ENCODE data around the gene SRSF11. TPM values are rescaled to one million over a fixed set of nuclear protein-coding genes. Genes with fewer than 3 reads are reported as not detected.
"Not testable (repeated sequence)": the region's sequence is repeated elsewhere in the genome, so short reads cannot be mapped to it uniquely, and the experiment has no call there.

SRSF11 gene
- polyA plus RNA-seq, 1 donor from 2014 or later, result 514 TPM

DNA sequence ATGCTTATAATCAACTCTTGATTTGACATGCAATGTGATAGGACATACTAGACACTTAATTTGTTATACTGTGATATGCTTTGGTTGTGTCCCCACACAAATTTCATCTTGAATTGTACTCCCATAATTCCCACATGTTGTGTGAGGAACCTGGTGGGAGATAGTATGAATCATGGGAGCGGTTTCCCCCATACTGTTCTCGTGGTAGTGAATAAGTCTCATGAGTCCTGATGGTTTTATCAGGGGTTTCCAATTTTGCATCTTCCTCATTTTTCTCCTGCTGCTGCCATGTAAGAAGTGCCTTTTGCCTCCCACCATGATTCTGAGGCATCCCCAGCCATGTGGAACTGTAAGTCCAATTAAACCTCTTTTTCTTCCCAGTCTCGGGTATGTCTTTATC is 36.0 kb upstream of the SRSF11 start:
- H3K4me3 ChIP-seq (ENCODE audit: low read length); H3F3A ChIP-seq (ENCODE audit: insufficient read depth, low read length, poor library complexity, severe bottlenecking); H3K9me3 ChIP-seq (ENCODE audit: low read length); H2AFZ ChIP-seq (ENCODE audit: low read depth, low read length); H3K9me2 ChIP-seq (ENCODE audit: insufficient read depth, low read length); H4K20me1 ChIP-seq (ENCODE audit: insufficient read depth); H3K4me2 ChIP-seq (ENCODE audit: low read length); H3K27me3 ChIP-seq (ENCODE audit: insufficient read depth, low read depth, low read length); H3K27ac ChIP-seq (ENCODE audit: low read length); H3K36me3 ChIP-seq (ENCODE audit: insufficient read depth, low read length); H3K9ac ChIP-seq (ENCODE audit: low read length): not testable (repeated sequence)
- H3K79me2 ChIP-seq (replicated peaks; ENCODE audit: insufficient read depth, low read length), result peaks cover 33% of the 10 kb centered on the region

DNA sequence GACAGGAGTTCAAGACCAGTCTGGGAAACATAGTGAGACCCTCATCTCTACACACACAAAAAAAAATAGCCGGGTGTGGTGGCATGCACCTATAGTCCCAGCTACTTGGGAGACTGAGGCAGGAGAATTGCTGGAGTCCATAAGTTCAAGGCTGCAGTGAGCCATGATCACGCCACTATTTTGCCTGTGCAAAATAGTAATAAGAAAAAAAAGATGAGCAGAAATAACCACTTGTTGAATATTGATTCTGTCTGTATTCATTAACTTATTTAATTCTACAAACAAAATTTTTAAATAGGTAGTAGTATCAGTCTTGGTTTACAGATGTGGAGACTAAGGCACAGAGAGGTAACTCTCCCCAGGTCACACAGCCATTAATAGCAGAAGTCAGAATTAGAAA is 32.7 kb upstream of the SRSF11 start:
- H3K27ac ChIP-seq (ENCODE audit: low read length), result no peak overlapping the region
- peaks cover 52% of the 10 kb centered on the region for H3K79me2 ChIP-seq (replicated peaks; ENCODE audit: insufficient read depth, low read length)
- TF ChIP-seq SMC3 (conservative IDR thresholded peaks at IDR 0.05; ENCODE audit: poor library complexity), result no peak
- TF ChIP-seq, protein P1, sequence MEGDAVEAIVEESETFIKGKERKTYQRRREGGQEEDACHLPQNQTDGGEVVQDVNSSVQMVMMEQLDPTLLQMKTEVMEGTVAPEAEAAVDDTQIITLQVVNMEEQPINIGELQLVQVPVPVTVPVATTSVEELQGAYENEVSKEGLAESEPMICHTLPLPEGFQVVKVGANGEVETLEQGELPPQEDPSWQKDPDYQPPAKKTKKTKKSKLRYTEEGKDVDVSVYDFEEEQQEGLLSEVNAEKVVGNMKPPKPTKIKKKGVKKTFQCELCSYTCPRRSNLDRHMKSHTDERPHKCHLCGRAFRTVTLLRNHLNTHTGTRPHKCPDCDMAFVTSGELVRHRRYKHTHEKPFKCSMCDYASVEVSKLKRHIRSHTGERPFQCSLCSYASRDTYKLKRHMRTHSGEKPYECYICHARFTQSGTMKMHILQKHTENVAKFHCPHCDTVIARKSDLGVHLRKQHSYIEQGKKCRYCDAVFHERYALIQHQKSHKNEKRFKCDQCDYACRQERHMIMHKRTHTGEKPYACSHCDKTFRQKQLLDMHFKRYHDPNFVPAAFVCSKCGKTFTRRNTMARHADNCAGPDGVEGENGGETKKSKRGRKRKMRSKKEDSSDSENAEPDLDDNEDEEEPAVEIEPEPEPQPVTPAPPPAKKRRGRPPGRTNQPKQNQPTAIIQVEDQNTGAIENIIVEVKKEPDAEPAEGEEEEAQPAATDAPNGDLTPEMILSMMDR (IDR thresholded peaks at IDR 0.05; ENCODE audit: poor library complexity, severe bottlenecking), result no peak
- TF ChIP-seq TAF1 (IDR thresholded peaks at IDR 0.05; ENCODE audit: low read depth), result no peak
- no peak for TF ChIP-seq RAD21 (conservative IDR thresholded peaks at IDR 0.05)
- no peak for TF ChIP-seq REST (IDR thresholded peaks at IDR 0.05; ENCODE audit: borderline replicate concordance)
- TF ChIP-seq EZH2 (IDR thresholded peaks at IDR 0.05; ENCODE audit: borderline replicate concordance, insufficient read depth, low read length, poor library complexity, severe bottlenecking), result no peak
- TF ChIP-seq MXI1 (conservative IDR thresholded peaks at IDR 0.05; ENCODE audit: poor library complexity, severe bottlenecking), result no peak
- TF ChIP-seq POLR2AphosphoS5 (IDR thresholded peaks at IDR 0.05), result no peak
- TF ChIP-seq EP300 (conservative IDR thresholded peaks at IDR 0.05; ENCODE audit: poor library complexity, severe bottlenecking), result no peak
- H3K9ac ChIP-seq (ENCODE audit: low read length), result no peak overlapping the region
- no peak overlapping the region for H3K4me2 ChIP-seq (ENCODE audit: low read length)
- peaks cover 3% of the 10 kb centered on the region for H3K9me3 ChIP-seq (ENCODE audit: low read length)
- no peaks in the 10 kb centered on the region for H4K20me1 ChIP-seq (ENCODE audit: insufficient read depth)
- H3K9me2 ChIP-seq (ENCODE audit: insufficient read depth, low read length), result no peaks in the 10 kb centered on the region
- no peaks in the 10 kb centered on the region for H3F3A ChIP-seq (ENCODE audit: insufficient read depth, low read length, poor library complexity, severe bottlenecking)
- H3K36me3 ChIP-seq (ENCODE audit: insufficient read depth, low read length), result no peaks in the 10 kb centered on the region
- no peak overlapping the region for H3K4me3 ChIP-seq (ENCODE audit: low read length)
- no peak overlapping the region for H2AFZ ChIP-seq (ENCODE audit: low read depth, low read length)
- H3K27me3 ChIP-seq (ENCODE audit: insufficient read depth, low read depth, low read length), result no peaks in the 10 kb centered on the region

DNA sequence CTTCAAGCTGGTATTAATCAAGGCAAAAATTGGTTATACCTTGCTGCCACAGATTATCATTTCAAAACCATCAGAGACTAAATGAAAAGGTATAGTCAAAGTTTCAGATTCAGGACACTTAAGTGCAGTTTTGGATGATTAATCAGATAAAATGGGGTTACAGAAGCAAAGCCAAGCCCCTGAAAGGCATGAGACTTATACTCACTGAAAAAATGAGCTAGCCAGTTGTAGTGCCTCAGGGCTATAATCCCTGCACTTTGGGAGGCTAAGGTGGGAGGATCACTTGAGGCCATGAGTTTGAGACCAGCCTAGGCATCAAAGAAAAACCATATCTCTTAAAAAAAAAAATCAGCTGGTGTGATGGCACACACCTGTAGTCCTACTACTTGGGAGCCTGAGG is 31.0 kb upstream of the SRSF11 start:
- peaks cover 61% of the 10 kb centered on the region for H3K79me2 ChIP-seq (replicated peaks; ENCODE audit: insufficient read depth, low read length)

More for the DNA sequence above, 31.0 kb upstream of the SRSF11 start:
- no peaks in the 10 kb centered on the region for H3K36me3 ChIP-seq (ENCODE audit: insufficient read depth, low read length)
- H3K9ac ChIP-seq (ENCODE audit: low read length), result no peak overlapping the region
- peaks cover 3% of the 10 kb centered on the region for H3K9me3 ChIP-seq (ENCODE audit: low read length)
- H4K20me1 ChIP-seq (ENCODE audit: insufficient read depth), result no peaks in the 10 kb centered on the region
- no peak overlapping the region for H3K4me3 ChIP-seq (ENCODE audit: low read length)
- no peak overlapping the region for H2AFZ ChIP-seq (ENCODE audit: low read depth, low read length)
- H3K27me3 ChIP-seq (ENCODE audit: insufficient read depth, low read depth, low read length), result no peaks in the 10 kb centered on the region
- no peaks in the 10 kb centered on the region for H3F3A ChIP-seq (ENCODE audit: insufficient read depth, low read length, poor library complexity, severe bottlenecking)
- H3K4me2 ChIP-seq (ENCODE audit: low read length), result no peak overlapping the region
- no peak for TF ChIP-seq TAF1 (IDR thresholded peaks at IDR 0.05; ENCODE audit: low read depth)
- TF ChIP-seq, protein P1 (IDR thresholded peaks at IDR 0.05; ENCODE audit: poor library complexity, severe bottlenecking), result no peak
- no peak for TF ChIP-seq RAD21 (conservative IDR thresholded peaks at IDR 0.05)
- no peak for TF ChIP-seq EP300 (conservative IDR thresholded peaks at IDR 0.05; ENCODE audit: poor library complexity, severe bottlenecking)
- TF ChIP-seq REST (IDR thresholded peaks at IDR 0.05; ENCODE audit: borderline replicate concordance), result no peak
- TF ChIP-seq MXI1 (conservative IDR thresholded peaks at IDR 0.05; ENCODE audit: poor library complexity, severe bottlenecking), result no peak
- TF ChIP-seq SMC3 (conservative IDR thresholded peaks at IDR 0.05; ENCODE audit: poor library complexity), result no peak
- TF ChIP-seq POLR2AphosphoS5 (IDR thresholded peaks at IDR 0.05), result no peak
- TF ChIP-seq EZH2 (IDR thresholded peaks at IDR 0.05; ENCODE audit: borderline replicate concordance, insufficient read depth, low read length, poor library complexity, severe bottlenecking), result no peak
- no peaks in the 10 kb centered on the region for H3K9me2 ChIP-seq (ENCODE audit: insufficient read depth, low read length)
- no peak overlapping the region for H3K27ac ChIP-seq (ENCODE audit: low read length)

Data from neural cell (in vitro differentiated cells).